Fibroblast of gingiva (primary cell): ENCODE data around the gene DOCK4.

ENCODE experiments used
- DNase-seq: peaks from one replicate; pipeline ENCODE4 v3.0.0-alpha.2; 2011; ENCODE audit warnings: low read depth

DOCK4 gene

DNA sequence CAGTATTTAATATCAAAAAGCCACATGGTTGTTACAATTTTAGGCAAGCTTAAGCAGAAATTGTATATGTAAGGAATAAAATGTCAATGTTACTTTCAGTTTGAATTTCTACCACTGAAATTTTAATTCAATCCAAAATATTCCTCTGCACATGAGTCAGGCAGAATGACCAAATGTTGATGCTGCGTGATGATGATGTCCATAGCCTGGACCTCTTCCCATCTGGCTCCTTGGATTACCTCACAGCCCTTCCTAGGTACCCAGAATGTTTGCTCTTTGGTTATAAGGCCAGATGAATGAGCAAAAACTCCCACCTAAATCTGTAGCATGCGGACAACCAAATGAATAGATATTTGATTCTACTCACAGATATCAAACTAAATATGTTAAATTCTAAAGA is 385.6 kb downstream of the DOCK4 start:
- DNase-seq, result no peak

DNA sequence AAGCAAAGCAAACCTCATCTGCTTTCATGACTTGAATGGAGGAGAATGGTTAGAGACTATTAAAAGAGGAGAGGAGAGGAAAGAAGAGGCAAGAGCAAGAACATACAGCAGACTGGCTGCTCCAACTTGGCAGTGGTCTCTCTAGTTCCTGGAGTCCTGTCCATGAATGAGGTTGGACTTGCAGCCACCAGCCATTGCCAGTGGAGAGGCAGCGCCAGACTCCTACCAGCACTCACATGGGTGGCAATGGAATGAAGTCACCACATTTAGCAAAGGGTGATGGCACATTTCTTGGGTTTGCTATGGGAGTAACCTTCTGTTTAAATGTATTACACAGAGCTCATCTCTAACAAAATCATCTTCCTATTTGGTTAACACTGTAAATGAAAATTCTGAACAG is 386.1 kb downstream of the DOCK4 start:
- DNase-seq, result no peak

DNA sequence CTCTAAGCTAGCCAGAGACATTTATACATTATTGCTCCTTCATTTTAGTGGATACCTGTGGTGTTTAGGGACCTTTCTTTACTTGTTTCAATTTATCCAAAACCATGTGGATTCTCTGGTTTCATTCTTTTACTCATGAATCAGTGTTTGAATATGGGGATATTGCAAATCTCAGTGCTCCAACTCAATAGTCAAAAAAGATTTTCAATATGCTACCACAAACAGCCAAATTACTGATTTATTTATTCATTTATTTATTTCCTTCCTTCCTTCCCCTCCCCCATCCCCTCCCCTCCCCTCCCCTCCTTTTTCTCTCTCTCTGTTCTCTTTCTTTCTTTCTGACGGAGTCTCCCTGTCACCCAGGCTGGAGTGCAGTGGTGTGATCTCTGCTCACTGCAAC is 390.8 kb downstream of the DOCK4 start:
- no peak for DNase-seq

DNA sequence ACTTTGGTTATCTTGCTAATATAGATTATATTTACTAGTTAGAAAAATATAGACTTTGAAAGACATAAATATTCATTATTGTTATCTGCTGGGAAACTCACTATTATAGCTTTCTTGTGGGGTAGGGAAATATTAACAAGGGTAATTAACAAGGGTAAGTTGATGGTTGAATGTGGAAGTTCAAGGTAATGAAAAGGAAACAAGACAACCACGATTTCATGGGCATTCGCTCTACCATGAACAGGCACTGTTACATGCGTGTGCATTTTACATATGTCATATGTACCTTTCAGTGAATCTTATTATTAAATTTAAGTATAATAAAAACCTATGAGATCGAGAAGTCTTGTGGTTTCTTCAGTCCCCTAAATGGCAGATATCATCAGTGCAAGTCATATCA is 392.9 kb downstream of the DOCK4 start:
- DNase-seq, result no peak

DNA sequence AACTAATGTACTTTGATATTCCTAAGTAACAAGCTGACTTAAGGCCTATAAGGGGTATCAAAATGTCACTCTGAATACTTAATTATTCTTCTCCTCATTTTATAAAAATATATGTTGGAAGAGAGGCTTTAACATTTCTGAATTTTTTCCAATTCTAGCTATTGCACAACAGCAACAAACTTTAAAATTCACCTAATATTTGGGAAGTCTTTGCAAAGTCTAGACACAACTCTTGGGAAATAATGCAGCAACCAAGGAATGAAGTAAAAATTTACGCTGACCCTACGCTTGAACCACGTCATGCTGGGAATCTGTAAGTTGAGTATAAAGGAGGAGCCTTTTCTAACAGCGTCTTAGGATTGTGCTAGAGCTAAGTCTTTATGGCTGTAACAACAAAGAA is 400.0 kb downstream of the DOCK4 start:
- DNase-seq, result no peak

DNA sequence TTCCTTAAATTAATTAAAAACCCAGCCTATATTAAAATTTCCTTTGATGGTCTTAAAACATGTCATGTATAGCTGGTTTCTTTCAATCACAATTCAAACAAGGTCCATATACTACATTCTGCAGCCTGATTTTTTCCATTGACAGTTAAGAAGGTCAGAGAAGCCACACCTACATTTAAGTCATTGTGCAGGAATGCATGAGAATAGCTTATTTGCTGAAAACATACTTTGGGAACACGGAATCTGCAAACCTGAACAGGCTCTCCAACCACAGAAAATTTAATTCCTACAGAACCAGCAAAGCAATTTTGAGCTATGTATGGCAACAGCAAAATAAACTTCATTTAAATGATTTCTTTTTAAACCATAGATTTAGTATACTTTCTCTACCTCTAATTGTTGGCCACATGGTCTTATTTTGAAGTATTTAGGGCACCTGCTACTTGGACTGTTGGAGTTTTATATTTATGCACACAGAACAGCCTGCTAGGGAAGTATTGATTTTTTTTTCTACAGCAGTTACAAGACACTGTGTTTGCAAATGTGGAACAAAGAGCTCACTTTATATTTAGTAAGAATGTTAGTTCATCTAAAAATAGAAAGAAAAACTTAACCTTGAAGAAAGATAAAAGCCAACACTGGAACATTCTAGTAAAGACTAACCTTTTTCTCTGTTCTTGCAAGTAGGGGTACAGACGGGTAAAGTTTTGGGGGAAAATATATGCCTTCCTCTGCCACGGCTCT is 403.0 kb downstream of the DOCK4 start:
- DNase-seq, result no peak

DNA sequence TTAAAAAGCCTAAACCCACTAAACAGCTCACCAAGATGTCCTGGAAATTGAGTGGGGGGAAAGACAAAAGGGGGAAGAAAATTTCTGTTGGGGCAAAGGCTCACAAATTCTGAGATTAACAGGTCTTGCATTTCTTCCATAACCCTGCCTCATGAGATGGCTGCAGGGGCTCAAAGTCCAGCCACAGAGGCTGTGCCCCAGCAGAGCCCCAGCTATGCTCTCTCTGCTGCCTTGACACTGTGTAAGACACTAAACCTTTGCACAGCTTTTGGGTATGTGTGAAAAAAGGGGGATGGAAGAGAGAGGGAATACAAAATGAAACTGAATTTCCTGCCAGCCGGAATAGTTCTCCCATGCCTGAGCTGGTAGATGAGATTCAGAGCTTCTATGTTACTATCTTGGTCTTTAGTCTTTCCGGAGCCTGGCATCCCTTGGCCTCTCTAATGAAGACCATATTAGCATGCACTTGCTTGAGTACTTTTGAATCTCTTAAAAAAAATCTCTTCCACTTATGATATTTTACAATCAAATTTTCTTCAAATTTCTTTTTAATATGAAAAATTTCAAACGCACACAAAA is 403.9 kb downstream of the DOCK4 start:
- DNase-seq, result peak; percentile 12

DNA sequence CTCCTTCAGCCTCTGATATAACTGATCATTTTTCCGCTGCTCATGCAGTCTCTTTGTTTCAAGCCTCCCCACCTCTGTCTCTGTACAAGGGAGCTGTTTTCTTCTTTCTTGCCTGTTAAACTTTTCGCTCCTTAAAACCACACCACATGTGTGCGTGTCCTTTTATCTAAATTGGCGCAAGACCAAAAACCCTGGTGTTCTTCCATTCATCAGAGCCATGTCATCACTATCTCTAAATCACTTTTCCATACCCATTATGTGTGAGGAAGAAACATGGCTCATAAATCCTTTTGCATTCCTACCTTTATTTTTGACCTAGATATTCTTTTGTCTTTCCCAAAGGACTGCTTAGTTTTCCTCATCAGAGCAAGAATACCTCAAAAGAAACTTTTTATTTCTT is 404.9 kb downstream of the DOCK4 start:
- DNase-seq, result no peak

DNA sequence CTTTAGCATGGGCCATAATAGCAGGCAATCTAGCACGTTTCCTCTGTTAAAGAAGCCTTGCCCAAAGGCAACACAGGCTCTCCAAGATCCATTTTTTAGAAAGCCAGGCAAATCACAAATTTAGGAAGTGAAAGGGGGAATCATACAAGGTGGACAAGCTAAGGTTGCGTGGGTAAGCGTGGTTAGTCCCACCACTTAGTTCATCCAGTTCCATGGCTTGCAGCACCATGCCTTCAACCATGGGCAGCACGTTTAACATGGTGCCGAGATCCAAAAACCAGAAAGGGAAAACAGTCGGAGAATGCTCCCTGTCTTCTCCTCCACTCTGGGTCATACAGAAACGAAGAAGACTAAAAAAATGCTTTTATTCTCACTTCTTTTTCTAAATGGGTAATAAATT is 409.5 kb downstream of the DOCK4 start:
- DNase-seq, result no peak

DNA sequence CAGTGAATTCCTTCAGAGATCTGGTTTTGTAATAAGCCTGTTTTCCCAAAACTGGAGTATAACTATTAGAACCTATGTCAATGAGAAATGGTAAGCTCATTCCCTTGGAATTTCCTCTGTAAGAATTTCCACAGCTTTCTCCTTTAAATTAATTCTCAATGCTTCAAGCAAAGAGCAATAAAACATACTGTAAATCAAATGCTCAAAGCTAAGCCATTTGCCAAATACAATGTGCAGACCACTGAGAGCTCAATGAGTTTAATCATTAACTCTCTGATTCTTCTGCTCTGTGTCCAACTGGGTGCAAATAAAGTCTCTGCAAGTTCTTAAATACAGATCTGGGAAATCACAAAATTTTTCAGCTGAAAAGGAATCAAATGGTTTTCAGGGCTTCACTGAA is 416.3 kb downstream of the DOCK4 start:
- peak; percentile 1 for DNase-seq

DNA sequence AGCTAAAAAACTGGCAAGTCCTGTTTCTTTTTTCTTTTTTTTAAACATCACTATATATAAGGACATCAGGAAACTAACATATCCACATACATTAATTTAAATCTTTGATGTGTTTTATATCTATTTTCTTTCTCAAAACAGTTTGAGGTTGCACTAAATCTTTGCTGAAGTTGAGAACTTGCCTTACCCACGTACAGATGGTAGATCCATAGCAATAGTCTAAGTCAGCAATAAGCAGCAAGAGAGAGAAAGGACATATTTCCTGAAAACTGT is 417.2 kb downstream of the DOCK4 start:
- DNase-seq, result no peak

DNA sequence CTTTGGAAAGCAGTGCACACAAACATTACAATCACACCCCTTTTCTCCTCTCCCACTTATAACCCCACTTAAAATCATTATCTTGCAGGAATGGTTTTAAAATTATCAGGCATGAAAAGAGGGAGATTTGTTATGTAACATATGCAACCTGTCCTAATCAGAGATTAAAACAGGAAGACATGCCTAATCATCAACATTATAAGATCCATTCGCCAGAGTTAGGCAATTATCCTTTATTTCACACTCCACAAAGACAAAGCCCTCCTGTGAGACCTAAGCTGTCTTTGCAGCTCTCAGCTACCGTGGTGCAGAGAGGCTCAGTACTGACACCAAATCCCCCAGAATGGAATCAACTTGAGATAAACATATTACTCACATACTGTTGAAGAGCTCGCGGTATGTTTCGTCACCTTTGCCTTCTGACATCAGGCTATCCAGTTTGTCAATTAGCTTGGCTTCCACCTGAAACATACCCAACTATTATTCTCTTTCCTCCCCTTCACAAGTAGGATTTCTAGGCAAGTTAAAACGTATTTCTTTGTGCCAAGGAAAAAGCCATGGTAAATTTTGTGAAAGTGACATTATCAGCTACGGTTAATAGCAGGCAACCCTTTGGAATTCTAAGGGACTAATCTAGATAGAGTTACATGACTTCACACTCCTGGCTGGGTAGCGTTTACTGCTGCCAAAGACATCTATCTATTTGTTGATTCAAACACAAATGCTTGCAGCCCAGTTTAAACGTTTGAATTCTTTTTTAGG is 417.7 kb downstream of the DOCK4 start:
- DNase-seq, result no peak

DNA sequence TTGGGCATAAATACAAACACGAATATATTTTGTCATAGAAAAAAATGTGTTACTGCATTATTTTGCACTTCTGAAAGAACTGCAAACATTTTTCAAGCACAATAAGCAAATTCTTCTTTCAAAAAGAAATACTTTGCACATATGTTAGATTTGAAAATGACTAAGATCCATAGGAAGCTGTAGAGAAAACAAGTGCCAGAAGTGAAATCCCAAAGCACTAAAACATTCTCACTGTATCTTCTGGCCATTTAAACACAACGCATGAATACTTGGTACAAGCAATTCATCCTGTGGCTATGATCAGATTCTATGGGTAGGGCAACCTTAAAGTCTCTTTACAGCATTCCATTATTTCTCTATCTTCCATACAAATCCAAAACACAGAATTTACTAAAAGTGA is 418.5 kb downstream of the DOCK4 start:
- no peak for DNase-seq

DNA sequence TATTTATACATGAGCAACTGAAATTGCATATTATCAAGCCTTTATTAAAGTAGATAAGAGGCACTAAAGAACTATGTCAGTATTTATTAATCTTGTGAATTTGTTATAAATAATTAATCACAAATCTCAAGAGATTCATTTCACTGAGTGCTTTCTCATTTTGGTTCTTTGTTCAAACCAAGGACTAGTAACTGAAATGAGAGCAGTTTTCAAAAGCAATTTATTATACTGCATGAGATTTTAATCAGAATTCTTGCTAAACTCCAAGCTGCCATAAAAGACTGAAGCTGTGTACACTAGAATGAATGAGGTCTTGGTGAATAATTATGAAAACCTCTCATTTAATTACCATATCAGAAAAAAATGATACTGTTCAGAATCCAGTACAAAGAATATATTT is 419.1 kb downstream of the DOCK4 start:
- DNase-seq, result no peak

DNA sequence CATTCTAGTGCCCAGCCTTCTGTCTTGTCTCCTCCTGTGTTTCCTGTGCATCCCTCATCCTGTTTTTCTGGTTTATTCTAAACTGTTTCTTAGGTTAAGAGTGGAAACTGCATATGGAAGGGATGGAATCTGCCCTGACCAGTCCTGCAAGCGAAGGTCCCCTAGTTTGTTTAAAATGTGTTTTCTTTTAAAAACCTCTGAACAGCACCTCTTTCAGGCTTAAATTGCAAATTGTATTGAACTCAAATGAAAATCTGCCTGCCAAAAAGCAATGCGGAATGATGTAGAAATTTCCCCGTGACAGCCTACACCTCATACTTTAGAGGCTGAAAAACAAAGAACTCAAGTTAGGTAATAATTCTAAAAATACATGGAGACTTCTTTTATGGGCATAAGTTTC is 421.1 kb downstream of the DOCK4 start:
- no peak for DNase-seq

DNA sequence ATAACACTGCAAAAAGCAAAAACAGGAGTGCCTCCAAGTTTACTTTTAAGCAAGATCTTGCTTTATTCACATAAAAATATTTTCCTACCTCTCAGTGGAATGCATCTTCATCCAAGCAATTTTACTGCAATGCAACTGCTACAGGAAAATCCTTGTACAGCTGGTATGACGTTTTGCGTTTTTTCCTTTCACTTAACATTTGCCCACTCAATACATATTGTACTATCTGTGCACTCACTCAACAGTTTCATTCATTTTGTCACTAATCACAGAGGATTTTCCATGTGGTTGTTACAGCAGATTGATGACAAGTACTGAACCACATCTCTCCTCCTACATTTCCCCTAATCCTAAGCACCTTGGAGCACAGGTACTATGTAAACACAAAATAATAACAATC is 421.9 kb downstream of the DOCK4 start:
- no peak for DNase-seq

DNA sequence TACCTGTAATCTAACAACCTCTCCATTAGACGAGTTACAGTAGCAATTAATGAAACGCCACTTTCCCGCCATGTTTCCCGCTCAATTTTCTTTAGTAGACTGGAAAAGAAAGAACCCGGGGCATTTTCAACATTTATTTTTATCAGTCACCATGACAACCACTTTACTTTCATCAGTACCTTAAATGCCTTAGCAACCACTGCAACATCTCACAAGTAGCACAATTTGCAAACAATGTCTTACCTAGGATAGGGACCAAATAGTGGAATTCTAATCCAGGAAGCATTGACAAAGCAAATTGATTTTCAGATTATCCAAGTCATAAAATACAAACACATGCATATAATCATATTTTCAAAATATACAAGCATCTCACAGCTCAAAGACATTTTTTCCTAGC is 422.3 kb downstream of the DOCK4 start:
- no peak for DNase-seq

DNA sequence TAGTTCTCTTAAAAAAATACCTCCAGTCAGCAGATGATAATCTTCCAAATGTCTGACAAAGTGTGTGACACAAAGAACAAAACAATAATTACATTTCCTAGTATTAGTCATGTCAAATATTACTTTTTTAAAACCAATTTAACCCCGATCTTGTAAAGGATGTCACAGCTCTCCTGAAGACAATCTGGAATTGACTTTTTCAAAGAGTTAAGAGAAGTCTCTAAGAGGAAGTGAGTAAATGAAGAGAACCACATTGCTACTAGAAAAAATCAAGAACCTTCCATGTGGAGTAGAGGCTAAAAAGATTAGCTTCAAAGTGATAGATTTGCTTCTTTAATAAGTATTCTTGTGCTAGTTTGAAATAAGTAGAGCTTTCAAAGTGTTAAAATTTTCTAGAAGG is 425.7 kb downstream of the DOCK4 start:
- no peak for DNase-seq

DNA sequence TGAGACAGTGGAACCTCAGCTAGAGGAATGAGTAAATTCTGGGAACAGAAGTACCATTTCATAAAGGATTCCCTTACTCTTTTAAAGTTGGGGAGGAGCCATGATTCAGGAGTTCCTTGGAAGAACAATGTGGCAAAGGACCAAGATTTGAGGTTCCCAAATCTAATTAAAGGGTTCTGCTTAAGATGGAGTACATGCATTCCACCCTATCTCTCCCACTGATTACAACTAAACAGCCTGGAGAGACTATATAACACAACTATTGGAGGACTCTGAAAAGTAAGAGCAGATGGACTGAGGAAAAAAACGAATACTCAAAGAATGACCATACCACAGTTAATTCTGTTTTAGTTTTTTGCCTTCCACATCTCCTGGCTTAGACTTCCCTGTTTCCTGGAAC is 431.0 kb downstream of the DOCK4 start:
- DNase-seq, result no peak

DNA sequence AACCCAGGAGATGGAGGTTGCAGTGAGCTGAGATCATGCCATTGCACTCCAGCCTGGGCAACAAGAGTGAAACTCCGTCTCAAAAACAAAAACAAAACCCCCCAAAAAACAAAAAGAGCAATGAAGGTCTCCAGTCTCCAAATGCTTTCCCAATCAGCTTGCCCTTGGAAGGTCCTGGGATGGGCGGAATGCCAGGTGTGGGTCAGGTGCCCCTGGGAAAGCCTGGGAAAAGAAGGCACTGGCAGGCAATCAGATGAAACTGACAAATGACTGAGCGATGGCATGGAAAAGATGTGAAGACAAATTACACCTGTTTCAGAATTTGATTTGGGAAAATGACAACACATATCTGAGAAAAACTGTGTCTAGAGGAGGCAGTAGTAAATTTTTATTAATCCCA is 433.5 kb downstream of the DOCK4 start:
- DNase-seq, result no peak

DNA sequence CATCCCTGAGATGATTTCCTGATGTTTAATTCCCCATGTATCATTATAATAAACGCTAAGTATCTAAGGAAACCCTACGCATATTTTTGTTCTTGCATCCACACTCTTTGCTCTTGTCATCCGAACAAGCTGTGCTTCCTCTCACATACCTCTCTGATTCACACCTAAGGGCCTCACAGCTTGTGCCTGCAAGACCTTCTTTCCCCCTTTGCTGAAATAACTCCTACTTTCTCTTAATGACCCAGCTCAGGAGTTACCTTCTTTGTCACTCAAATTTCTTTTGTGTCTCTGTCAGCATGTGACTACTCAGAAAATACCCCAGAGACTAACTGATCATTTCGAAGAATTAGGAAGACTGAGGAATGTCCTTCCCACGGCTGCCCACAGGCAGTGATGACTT is 434.6 kb downstream of the DOCK4 start:
- DNase-seq, result no peak

DNA sequence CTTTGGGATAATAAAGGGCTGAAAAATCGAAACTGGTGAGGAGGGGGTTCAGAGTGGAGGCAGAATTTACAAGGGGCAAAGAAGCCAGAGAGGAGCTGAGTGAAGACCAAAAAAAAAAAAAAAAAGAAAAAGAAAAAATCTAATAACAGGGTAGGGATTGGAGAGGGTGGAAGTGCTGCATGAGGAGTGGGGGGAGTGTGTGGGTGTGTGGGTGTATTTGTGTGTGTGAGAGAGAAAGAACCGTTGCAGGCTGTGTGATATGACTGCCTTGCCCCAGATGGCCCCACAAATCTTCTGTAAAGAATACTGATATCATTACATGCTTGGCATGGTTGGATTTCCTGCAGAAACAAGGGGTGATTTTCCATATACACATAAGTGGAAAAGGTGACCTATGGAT is 436.1 kb downstream of the DOCK4 start:
- no peak for DNase-seq

DNA sequence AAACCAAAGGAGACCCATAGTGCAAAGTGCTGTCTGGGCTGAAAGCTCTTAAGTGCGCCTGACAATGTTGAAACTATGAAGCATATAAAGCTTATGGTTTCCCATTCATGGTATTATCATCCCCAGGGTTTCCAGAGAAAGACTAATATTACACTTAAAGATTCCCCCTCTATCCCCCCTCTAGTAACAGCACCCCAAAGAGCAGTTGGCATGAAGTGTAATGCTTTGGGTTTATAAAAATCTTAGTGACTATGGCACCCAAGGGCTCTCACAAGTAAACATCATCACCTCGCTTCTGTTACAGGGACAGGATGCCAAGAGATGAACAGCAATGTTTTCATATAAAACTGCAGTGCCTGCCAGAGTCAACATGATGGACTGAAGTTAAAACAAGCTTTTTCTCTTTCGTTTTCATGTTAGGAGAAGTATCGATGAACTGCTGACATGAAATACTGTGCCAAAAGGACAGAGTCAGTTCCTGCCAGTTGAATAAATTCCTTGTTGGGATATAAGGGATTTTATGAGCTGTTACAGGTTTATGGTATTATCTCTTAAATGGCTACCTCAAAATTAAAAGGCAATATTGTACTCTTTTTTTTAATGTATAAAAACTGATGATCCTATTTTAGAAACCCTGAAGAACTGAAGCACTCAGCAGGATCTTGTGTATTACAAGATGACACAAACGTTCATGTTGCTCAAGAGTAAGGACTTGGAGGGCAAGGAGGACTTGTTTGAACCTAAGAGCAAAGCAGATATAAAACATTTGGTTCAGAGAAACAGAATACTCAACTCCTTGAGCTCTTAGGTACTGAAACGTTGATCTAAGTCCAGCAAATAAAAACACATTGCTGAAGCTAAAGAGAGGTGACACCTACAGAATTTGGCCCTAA is 440.2 kb downstream of the DOCK4 start:
- DNase-seq, result peak; percentile 33
